NCI-H2171 treated with DMSO at 0.1 percent for 48 hours (cell line): ENCODE measurements around the gene RPL38.

ENCODE experiments used
- DNase-seq: peaks from one replicate; lab custom pipeline; 2025; lab: John Stamatoyannopoulos, UW

RPL38 gene

GRCh38 chr17:74203439-74204240 lies at the start of gene RPL38:
TSS of gene RPL38 (plus strand) at chr17:74203678. CDS start at chr17:74203956, 278 bp downstream.
- DNase-seq, result peak; percentile 98

DNA sequence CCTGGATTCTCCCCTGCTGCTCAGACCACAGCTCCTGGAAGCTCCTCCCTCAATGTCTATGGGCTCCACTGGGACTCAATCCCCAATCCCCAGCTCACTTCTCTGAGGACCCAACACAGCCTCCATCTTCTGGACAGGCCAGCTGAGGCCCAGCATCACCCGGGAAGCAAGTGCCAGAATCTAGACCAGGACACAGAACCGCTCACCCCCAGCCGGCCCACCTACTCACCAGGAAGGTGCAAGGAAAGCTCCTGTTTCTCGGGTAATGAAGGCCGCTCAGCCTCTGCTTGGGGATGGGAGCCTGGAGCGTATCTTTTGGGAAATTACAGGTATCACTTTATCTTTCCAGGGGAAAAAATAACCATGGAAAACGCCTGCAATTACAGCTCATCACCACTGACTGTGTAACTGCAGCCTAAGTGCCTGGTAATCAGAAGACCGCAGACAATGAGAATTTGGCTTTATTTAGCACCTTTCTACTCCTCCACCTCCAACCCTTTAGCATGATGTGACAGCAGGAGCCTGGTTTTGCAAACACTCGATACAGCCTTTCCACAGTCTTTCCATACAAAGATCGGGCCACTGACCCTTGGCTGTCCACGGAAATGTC lies 49.6 kb upstream of the RPL38 start:
- no peak for DNase-seq

GRCh38 chr17:74156878-74157277 lies 46.6 kb upstream of the RPL38 start:
- DNase-seq, result no peak

DNA sequence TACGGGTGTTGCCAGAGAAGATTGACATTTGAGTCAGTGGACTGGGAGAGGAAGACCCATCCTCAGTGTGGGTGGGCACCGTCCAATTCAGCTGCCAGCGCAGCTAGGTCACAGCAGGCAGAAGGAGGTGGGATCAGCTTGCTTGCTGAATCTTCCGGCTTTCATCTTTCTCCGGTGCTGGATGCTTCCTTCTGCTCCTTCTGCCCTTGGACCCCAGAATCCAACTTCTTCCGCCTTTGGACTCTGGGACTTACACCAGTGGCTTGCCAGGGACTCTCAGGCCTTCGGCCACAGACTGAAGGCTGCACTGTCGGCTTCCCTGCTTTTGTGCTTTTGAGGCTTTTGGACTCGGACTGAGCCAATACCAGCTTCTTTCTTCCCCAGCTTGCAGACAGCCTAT lies 46.1 kb upstream of the RPL38 start:
- no peak for DNase-seq

DNA sequence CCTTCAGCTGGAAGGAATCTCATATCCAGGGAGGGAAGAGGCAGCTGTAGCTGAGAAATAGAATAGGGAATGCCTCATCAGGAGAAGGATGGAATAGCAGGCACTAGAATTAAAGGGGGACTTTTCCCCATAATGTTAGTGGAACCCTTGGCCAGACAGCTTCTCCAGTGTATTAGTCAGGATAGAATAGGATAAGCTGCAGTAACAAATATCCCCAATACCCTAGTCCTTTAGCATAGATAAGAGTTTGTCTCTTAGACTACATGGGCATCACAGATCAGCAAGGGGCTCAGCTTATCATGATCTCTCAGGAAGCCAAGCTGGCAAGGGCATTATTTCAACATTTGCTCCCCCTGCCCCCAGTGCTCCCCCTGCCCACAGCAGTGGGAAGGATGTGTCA lies 44.7 kb upstream of the RPL38 start:
- DNase-seq, result no peak

- no peak for DNase-seq
These were observed 44.1 kb upstream of the RPL38 start for GRCh38 chr17:74159226-74159840.

- DNase-seq, result no peak
These were observed 42.6 kb upstream of the RPL38 start for GRCh38 chr17:74160656-74161502.

GRCh38 chr17:74161503-74161875 lies 42.0 kb upstream of the RPL38 start:
- DNase-seq, result no peak

DNA sequence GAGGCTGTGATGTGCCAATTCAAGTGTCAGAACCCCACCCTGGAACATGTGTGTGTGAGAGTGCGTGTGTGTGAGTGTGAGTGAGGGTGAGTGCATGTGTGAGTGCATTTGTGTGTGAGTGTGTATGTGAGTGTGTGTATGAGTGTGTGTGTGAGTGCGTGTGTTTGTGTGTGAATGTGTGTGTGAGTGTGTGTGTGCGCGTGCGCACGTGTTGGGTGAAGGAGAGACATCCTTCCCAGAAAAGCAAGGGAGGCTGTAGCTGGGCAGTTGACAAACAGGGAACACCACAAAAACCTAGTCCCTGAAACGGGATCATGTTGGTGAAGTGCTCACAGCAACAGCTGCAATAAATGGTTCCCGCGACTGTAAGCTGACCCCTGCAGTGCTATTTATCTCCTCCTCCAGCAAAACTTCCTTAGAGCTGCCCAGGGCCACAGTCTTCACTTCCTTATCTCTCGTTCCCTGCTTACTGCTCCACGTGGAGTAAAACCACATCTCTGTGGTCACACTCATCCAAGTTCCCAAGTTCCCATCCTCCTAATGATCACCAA lies 40.1 kb upstream of the RPL38 start:
- no peak for DNase-seq

DNA sequence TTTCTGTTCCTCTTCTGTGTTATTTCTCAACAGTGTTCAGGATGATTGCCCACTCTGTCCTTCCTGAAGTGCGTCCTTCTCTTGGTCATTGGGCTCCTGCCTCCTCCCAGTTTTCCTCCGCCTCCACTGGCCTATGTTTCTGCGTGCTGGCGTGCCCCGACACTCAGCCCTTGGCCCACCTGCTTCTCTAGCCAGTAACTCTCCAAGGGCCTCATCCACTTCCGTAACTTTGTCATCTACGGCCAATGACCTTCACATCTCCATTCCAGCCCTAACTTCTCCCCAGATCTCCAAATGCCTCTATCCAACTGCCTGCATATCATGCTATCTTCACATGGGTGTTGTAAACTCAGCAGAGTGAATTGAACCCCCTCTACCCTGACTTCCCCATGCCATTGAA lies 39.6 kb upstream of the RPL38 start:
- no peak for DNase-seq

- DNase-seq, result no peak
These were observed 38.9 kb upstream of the RPL38 start for GRCh38 chr17:74164446-74165045.

GRCh38 chr17:74165797-74166365 lies 37.6 kb upstream of the RPL38 start:
- DNase-seq, result peak; percentile 22

- DNase-seq, result no peak
These were observed 32.6 kb upstream of the RPL38 start for GRCh38 chr17:74170924-74171323.

DNA sequence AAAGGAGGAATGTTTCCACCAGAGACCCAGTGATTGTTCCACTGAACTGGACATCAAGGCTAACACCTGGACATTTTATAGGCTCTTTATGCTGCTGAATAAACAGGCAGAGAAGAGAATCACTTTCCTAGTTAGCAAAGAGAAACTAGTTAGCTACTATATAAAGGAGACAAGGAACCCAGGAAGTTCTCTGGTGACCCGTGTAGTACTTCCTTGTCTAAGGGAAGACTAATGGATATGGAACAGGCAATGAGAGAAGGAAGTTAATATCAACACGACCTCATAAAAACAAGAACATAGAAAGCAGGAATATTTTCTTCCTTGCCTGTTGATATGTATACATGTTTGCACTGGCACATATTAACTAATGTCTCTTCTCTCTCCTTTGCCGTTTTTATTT lies 30.8 kb upstream of the RPL38 start:
- DNase-seq, result no peak

DNA sequence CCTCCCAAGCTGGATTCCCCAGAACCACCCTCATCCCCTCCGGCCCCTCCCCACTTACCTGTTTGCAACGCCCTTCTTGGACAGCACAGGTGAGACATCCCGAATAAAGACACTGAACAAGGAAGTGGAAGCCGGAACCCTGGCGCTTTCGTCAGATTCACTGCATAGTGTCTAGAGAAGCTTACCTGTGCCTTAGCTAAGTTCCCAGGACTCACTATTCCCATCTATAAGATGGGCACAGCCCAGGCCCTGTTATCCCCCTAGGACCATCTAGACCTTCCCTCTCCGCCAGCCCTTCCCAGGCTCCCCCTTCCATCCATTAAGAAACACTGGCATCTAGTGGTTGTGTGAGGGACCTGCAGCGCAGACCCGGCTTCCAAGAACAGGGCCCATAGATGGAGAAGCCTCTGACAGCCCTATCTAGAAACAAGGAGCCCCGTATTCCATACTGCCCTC lies 26.9 kb upstream of the RPL38 start:
- DNase-seq, result peak; percentile 83

DNA sequence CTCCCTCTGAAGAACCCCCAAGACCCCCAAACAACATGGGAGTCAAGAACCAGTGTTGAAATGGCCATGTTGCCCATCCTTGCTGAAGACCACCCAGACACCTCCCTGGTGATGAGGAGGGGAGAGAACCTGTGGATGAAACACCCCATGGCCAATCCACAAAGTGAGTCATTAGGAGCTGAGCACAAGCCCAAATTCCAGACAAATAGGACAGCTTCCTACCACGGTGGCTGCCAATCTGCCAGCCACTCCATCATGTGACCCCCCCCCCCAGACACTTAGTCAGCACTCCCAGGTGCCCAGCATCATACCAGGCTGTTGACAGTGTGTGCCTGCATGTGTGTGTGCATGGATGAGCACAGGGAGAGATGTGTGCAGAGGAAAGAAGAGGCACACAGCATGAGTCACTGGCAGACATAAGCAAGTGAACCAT lies 26.4 kb upstream of the RPL38 start:
- peak; percentile 30 for DNase-seq

GRCh38 chr17:74179576-74179975 lies 23.9 kb upstream of the RPL38 start:
- no peak for DNase-seq

DNA sequence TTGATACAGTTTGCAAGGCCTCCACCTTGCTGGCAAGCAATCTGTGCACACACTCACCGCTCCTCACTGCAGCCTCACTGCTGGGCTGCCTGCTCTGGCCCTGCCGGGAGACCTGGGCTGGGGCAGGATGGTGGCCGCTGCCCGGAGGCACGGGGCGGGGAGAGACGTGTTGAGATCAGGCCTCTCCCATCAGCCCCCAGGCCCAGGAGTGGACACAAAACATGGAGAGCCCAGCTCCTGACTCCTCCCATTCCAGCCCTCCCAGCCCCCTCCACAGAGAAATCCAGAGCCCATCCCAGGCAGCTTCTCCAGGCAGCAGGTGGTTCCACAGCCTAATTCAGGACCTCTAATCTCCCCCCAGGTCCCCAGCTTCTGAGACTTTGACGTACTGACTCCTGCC lies 23.1 kb upstream of the RPL38 start:
- DNase-seq, result no peak

- no peak for DNase-seq
These were observed 22.1 kb upstream of the RPL38 start for GRCh38 chr17:74181341-74181740.

GRCh38 chr17:74182041-74182723 lies 21.3 kb upstream of the RPL38 start:
- no peak for DNase-seq

DNA sequence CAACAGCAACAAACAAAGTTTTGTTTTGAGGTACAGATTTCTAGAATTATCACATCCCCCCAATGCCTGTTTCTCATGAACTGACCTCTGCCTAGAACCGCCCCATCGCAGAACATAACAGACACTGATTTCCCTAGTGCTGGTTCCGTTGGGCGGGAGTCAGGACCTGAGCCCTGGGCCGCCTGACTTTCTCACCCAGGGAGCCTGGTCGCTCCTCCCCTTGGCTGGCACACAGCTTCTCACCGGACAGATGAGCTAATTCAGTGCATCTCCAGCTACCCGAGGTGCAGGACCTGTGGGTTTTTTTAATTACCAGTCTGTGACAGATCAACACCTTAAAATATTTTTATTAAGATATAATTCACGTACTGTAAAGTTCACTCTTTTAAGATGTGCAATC lies 20.1 kb upstream of the RPL38 start:
- no peak for DNase-seq
